Activated CD4-positive, alpha-beta T cell treated with anti-CD3 and anti-CD28 coated beads, Interleukin-2, amount 50 U/mL, for 4 hours (primary cell): ENCODE data around the gene OCA2.

Experiments
- DNase-seq, 2 experiments: peaks; one replicate each; pipeline ENCODE4 v3.0.0-alpha.2; 2020

OCA2 gene

GRCh38 chr15:27935328-27935727 is 163.8 kb downstream of the OCA2 start:
- DNase-seq, result no peak

- no peak for DNase-seq
Observed at GRCh38 chr15:27934782-27935181, 164.3 kb downstream of the OCA2 start.

- no peak for DNase-seq
Observed at GRCh38 chr15:27933562-27933961, 165.6 kb downstream of the OCA2 start.

GRCh38 chr15:27932600-27932999 is 166.5 kb downstream of the OCA2 start:
- DNase-seq, result no peak

- no peak for DNase-seq
Observed at GRCh38 chr15:27928386-27928785, 170.7 kb downstream of the OCA2 start.

GRCh38 chr15:27912283-27912682 is 186.8 kb downstream of the OCA2 start:
- DNase-seq, result no peak

GRCh38 chr15:27906802-27907201 is 192.3 kb downstream of the OCA2 start:
- DNase-seq, result no peak

- DNase-seq, result no peak
Observed at GRCh38 chr15:27903405-27903804, 195.7 kb downstream of the OCA2 start.

- DNase-seq, result no peak
Observed at GRCh38 chr15:27902680-27903385, 196.3 kb downstream of the OCA2 start.

GRCh38 chr15:27899583-27900285 is 199.4 kb downstream of the OCA2 start:
- DNase-seq, result no peak

- DNase-seq, result no peak
Observed at GRCh38 chr15:27897481-27897880, 201.6 kb downstream of the OCA2 start.

GRCh38 chr15:27894645-27895044 is 204.5 kb downstream of the OCA2 start:
- no peak for DNase-seq

- no peak for DNase-seq
Observed at GRCh38 chr15:27889258-27889657, 209.9 kb downstream of the OCA2 start.

- no peak for DNase-seq
Observed at GRCh38 chr15:27885201-27885600, 213.9 kb downstream of the OCA2 start.

GRCh38 chr15:27884726-27885125 is 214.4 kb downstream of the OCA2 start:
- no peak for DNase-seq

GRCh38 chr15:27878841-27879240 is 220.3 kb downstream of the OCA2 start:
- DNase-seq, result no peak

GRCh38 chr15:27873828-27874227 is 225.3 kb downstream of the OCA2 start:
- no peak for DNase-seq

- DNase-seq, result no peak
Observed at GRCh38 chr15:27873039-27873438, 226.1 kb downstream of the OCA2 start.

GRCh38 chr15:27872355-27872754 is 226.8 kb downstream of the OCA2 start:
- DNase-seq, result no peak

GRCh38 chr15:27871902-27872260 is 227.2 kb downstream of the OCA2 start:
- no peak for DNase-seq

- no peak for DNase-seq
Observed at GRCh38 chr15:27871078-27871901, 227.8 kb downstream of the OCA2 start.

- no peak for DNase-seq
Observed at GRCh38 chr15:27870320-27870719, 228.8 kb downstream of the OCA2 start.

- DNase-seq, result no peak
Observed at GRCh38 chr15:27869697-27870281, 229.3 kb downstream of the OCA2 start.
